H9 (cell line): Measurements from ENCODE around the gene FHOD3. TPM values are rescaled to one million over a fixed set of nuclear protein-coding genes. Genes with fewer than 3 reads are reported as not detected.

ENCODE experiments used
- DNase-seq: peaks from one replicate; pipeline ENCODE4 v3.0.0-alpha.2; 2017
- H2AFZ ChIP-seq: one replicate; pipeline ENCODE4 v1.6.1; 2013; ENCODE audit warnings: mild to moderate bottlenecking, low read length, control low read depth, moderate library complexity
- H2AK5ac ChIP-seq: 2 replicates; pipeline ENCODE4 v1.6.1; 2013; ENCODE audit warnings: low read length, control low read depth, mixed read lengths; ENCODE audit not compliant: insufficient read length
- H2BK120ac ChIP-seq: one replicate; pipeline ENCODE4 v1.6.1; 2013; ENCODE audit warnings: low read depth, mild to moderate bottlenecking, low read length, control low read depth, inconsistent platforms; ENCODE audit not compliant: poor library complexity, severe bottlenecking
- H2BK12ac ChIP-seq: 2 replicates; pipeline ENCODE4 v1.6.1; 2013; ENCODE audit warnings: low read length, control low read depth, mixed read lengths, low read depth; ENCODE audit not compliant: insufficient read length
- H2BK15ac ChIP-seq: 2 replicates; pipeline ENCODE4 v1.6.1; 2013; ENCODE audit warnings: low read depth, low read length, control low read depth
- H2BK20ac ChIP-seq: one replicate; pipeline ENCODE4 v1.6.1; 2013; ENCODE audit warnings: low read depth, mild to moderate bottlenecking, low read length, control low read depth, inconsistent platforms; ENCODE audit not compliant: poor library complexity, severe bottlenecking
- H2BK5ac ChIP-seq: 2 replicates; pipeline ENCODE4 v1.6.1; 2013; ENCODE audit warnings: low read length, control low read depth, mixed read lengths; ENCODE audit not compliant: insufficient read length
- H3K14ac ChIP-seq: 2 replicates; pipeline ENCODE4 v1.6.1; 2013; ENCODE audit warnings: low read length, control low read depth; ENCODE audit not compliant: insufficient read depth
- H3K18ac ChIP-seq: 2 replicates; pipeline ENCODE4 v1.6.1; 2013; ENCODE audit warnings: low read depth, mild to moderate bottlenecking, mixed read lengths, low read length, control low read depth; ENCODE audit not compliant: insufficient read length
- H3K23ac ChIP-seq: 2 replicates; pipeline ENCODE4 v1.6.1; 2013; ENCODE audit warnings: low read length, control low read depth, mixed read lengths, low read depth; ENCODE audit not compliant: insufficient read length
- H3K23me2 ChIP-seq: 2 replicates; pipeline ENCODE4 v1.6.1; 2013; ENCODE audit warnings: low read depth, mild to moderate bottlenecking, mixed read lengths, low read length, control low read depth; ENCODE audit not compliant: insufficient read length, poor library complexity, severe bottlenecking
- H3K27ac ChIP-seq: 2 replicates; pipeline ENCODE4 v1.5.1; 2013; ENCODE audit warnings: low read length, control low read depth, mixed read lengths, low read depth; ENCODE audit not compliant: insufficient read length
- H3K27me3 ChIP-seq: 2 replicates; pipeline ENCODE4 v1.6.1; 2013; ENCODE audit warnings: low read length, control low read depth, inconsistent platforms; ENCODE audit not compliant: insufficient read depth
- H3K4ac ChIP-seq: 2 replicates; pipeline ENCODE4 v1.6.1; 2013; ENCODE audit warnings: low read depth, mild to moderate bottlenecking, control low read depth, inconsistent platforms, low read length, moderate library complexity
- H3K4me1 ChIP-seq: 2 replicates; pipeline ENCODE4 v1.6.1; 2013; ENCODE audit warnings: low read length, control low read depth, inconsistent platforms; ENCODE audit not compliant: insufficient read depth
- H3K4me2 ChIP-seq: 2 replicates; pipeline ENCODE4 v1.6.1; 2013; ENCODE audit warnings: low read length, control low read depth, mixed read lengths; ENCODE audit not compliant: insufficient read length, insufficient read depth
- H3K56ac ChIP-seq: 2 replicates; pipeline ENCODE4 v1.6.1; 2013; ENCODE audit warnings: low read depth, mild to moderate bottlenecking, mixed read lengths, low read length, control low read depth; ENCODE audit not compliant: insufficient read length
- H3K79me1 ChIP-seq: 2 replicates; pipeline ENCODE4 v1.6.1; 2013; ENCODE audit warnings: low read depth, mild to moderate bottlenecking, moderate library complexity, low read length, control low read depth, inconsistent platforms; ENCODE audit not compliant: insufficient read depth, poor library complexity, severe bottlenecking
- H3K79me2 ChIP-seq: 2 replicates; pipeline ENCODE4 v1.6.1; 2013; ENCODE audit warnings: low read length, control low read depth, inconsistent platforms; ENCODE audit not compliant: insufficient read depth
- H3K9ac ChIP-seq: 2 replicates; pipeline ENCODE4 v1.6.1; 2013; ENCODE audit warnings: low read length, control low read depth, mixed read lengths; ENCODE audit not compliant: insufficient read length; ENCODE audit errors: extremely low read depth
- H3K9me3 ChIP-seq: one replicate; pipeline ENCODE4 v1.6.1; 2013; ENCODE audit warnings: low read depth, low read length, inconsistent platforms; ENCODE audit not compliant: control insufficient read depth
- H3T11ph ChIP-seq: one replicate; pipeline ENCODE4 v1.6.1; 2013; ENCODE audit warnings: mild to moderate bottlenecking, low read length, control low read depth, inconsistent platforms
- H4K20me1 ChIP-seq: one replicate; pipeline ENCODE4 v1.6.1; 2013; ENCODE audit not compliant: control insufficient read depth, insufficient read length, insufficient read depth
- H4K5ac ChIP-seq: 2 replicates; pipeline ENCODE4 v1.6.1; 2013; ENCODE audit warnings: low read depth, mild to moderate bottlenecking, mixed read lengths, low read length, control low read depth; ENCODE audit not compliant: insufficient read length
- H4K8ac ChIP-seq: replicated peaks from 2 replicates; pipeline ENCODE4 v1.6.1; 2013; ENCODE audit warnings: low read length, control low read depth, mixed read lengths, low read depth; ENCODE audit not compliant: insufficient read length
- H4K91ac ChIP-seq: 2 replicates; pipeline ENCODE4 v1.6.1; 2013; ENCODE audit warnings: low read depth, mild to moderate bottlenecking, moderate library complexity, mixed read lengths, low read length, control low read depth; ENCODE audit not compliant: insufficient read length
- H3K27ac Mint-ChIP-seq, 3 experiments: 2 replicates in 2 of 3; 3 replicates in 1 of 3; pipeline ENCODE4 v1.8.0; 2020 to 2021; ENCODE audit warnings: mixed read lengths in 3 of 3, mild to moderate bottlenecking in 1 of 3, moderate library complexity in 1 of 3
- H3K27me3 Mint-ChIP-seq: 2 replicates; pipeline ENCODE4 v1.8.0; 2021; ENCODE audit warnings: low read depth, mild to moderate bottlenecking, moderate library complexity, mixed read lengths
- H3K36me3 Mint-ChIP-seq, 3 experiments: 2 replicates in 2 of 3; 3 replicates in 1 of 3; pipeline ENCODE4 v1.8.0; 2020 to 2021; ENCODE audit warnings: low read depth in 3 of 3, mixed read lengths in 3 of 3; ENCODE audit not compliant: insufficient read depth in 1 of 3
- H3K4me1 Mint-ChIP-seq, 2 experiments: 2 replicates each; pipeline ENCODE4 v1.8.0; 2020; ENCODE audit warnings: mixed read lengths in 2 of 2
- H3K4me3 Mint-ChIP-seq, 2 experiments: 2 replicates in 1 of 2; 3 replicates in 1 of 2; pipeline ENCODE4 v1.8.0; 2020 to 2021; ENCODE audit warnings: mild to moderate bottlenecking in 2 of 2, mixed read lengths in 2 of 2, moderate library complexity in 1 of 2
- H3K9me3 Mint-ChIP-seq, 2 experiments: 2 replicates in 1 of 2; 3 replicates in 1 of 2; pipeline ENCODE4 v1.8.0; 2020; ENCODE audit warnings: mild to moderate bottlenecking in 2 of 2, mixed read lengths in 2 of 2, moderate library complexity in 1 of 2
- WGBS: extraction: QIAGEN DNeasy Blood & Tissue Kit; methylation state at CpG from one replicate; pipeline ENCODE4 v1.1.7; 2013; ENCODE audit warnings: missing lambda C conversion rate, low lambda C conversion rate, mixed read lengths; ENCODE audit not compliant: insufficient read length; ENCODE audit errors: extremely low coverage; 5-methylcytosine and 5-hydroxymethylcytosine counted together
- total RNA-seq: library from RNA; stranded (reverse); gene quantifications from 2 replicates; pipeline ENCODE4 v1.2.1, GENCODE V29; 2021
- TF ChIP-seq, protein P1 (sequence below): fragments of 200-600 bp; sonication (generic); conservative IDR thresholded peaks from 3 replicates; pipeline ENCODE4 v1.8.0; 2021; ENCODE audit warnings: antibody characterized with exemption, mild to moderate bottlenecking

FHOD3 gene
- total RNA-seq, 1 experiment from 2014 or later, result 8.0 TPM

DNA sequence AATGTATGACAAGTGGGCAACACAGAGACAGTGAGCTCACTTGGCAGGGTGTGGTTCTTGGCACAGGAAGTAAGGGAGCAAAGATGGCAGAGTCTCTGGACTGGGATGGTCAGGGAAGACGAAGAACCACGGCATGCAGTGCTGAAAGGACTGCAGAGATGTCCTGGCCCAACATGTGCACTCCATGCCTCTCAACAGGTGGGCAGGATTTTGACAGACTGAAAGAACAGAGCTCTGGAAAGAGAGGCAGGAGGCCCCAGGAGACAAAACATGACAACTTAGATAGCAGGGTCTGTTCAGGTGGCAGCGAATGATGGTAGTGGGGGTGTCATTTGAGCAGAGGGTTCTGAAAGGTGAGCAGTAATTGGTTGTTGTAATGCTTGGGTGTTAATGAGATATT, 180.3 kb downstream of the FHOD3 start:
- Histone ChIP-seq H3T11ph (no peak overlapping the region), H3K27me3 (no peaks in the 10 kb centered on the region), H3K79me1 (no peaks in the 10 kb centered on the region), H3K4ac (no peak overlapping the region), H2BK120ac (no peak overlapping the region), H4K5ac (no peak overlapping the region), H4K20me1 (no peaks in the 10 kb centered on the region), H3K23ac (no peak overlapping the region), H4K8ac (no peak overlapping the region), H2BK15ac (no peak overlapping the region), H3K4me2 (no peak overlapping the region), H3K9ac (no peak overlapping the region), H2AFZ (no peak overlapping the region), H2BK12ac (no peak overlapping the region), H2BK5ac (no peak overlapping the region), H3K4me1 (peaks cover 8% of the 10 kb centered on the region; the same call in 1 of the 2 replicates), H4K91ac (no peak overlapping the region), H3K14ac (no peak overlapping the region), H3K23me2 (no peaks in the 10 kb centered on the region), H3K79me2 (no peaks in the 10 kb centered on the region), H3K9me3 (no peaks in the 10 kb centered on the region), H2BK20ac (no peak overlapping the region), H3K27ac (no peak overlapping the region), H3K56ac (no peak overlapping the region), H2AK5ac (no peak overlapping the region), H3K18ac (no peak overlapping the region)
- DNase-seq, result no peak
- Mint-ChIP-seq H3K27ac (no peak overlapping the region; a peak in 1 of 7 replicates), H3K27me3 (no peaks in the 10 kb centered on the region), H3K4me3 (no peak overlapping the region), H3K4me1 (peaks cover 60 to 66% of the 10 kb centered on the region in 2 experiments), H3K9me3 (no peaks in the 10 kb centered on the region), H3K36me3 (peaks cover 0 to 8% (median 4%) of the 10 kb centered on the region in 3 experiments; a peak in 3 of 7 replicates)
- TF ChIP-seq, protein P1, sequence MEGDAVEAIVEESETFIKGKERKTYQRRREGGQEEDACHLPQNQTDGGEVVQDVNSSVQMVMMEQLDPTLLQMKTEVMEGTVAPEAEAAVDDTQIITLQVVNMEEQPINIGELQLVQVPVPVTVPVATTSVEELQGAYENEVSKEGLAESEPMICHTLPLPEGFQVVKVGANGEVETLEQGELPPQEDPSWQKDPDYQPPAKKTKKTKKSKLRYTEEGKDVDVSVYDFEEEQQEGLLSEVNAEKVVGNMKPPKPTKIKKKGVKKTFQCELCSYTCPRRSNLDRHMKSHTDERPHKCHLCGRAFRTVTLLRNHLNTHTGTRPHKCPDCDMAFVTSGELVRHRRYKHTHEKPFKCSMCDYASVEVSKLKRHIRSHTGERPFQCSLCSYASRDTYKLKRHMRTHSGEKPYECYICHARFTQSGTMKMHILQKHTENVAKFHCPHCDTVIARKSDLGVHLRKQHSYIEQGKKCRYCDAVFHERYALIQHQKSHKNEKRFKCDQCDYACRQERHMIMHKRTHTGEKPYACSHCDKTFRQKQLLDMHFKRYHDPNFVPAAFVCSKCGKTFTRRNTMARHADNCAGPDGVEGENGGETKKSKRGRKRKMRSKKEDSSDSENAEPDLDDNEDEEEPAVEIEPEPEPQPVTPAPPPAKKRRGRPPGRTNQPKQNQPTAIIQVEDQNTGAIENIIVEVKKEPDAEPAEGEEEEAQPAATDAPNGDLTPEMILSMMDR, result no peak
- WGBS, result no CpG with 5 or more reads among the region's 3 CpGs
